ENCODE measurements around the gene ATP2B2. TPM values are rescaled to one million over a fixed set of nuclear protein-coding genes. Genes with fewer than 3 reads are reported as not detected.

The ATP2B2 gene
- total and polyA plus RNA-seq, 2 of the 8 experiments (the other 6 are each of a cell fraction or from before 2014, with no cell fraction given): 0.14 to 1.2 TPM

GRCh38 chr3:10290481-10291176 lies 214.8 kb downstream of the ATP2B2 start:
- no peaks in the 10 kb centered on the region; the same call in 1 of the 2 replicates for H3K79me1 ChIP-seq (ENCODE audit: low read depth, low read length)
- no peak overlapping the region for H3K18ac ChIP-seq (ENCODE audit: extremely low read depth, low read length)
- no peak overlapping the region for H3K27ac ChIP-seq (ENCODE audit: low read depth, low read length)
- H3K4me3 ChIP-seq (ENCODE audit: extremely low read depth in 1 of 4, insufficient read depth in 2 of 4, low read depth in 3 of 4, low read length in 4 of 4): no peak overlapping the region
- no peak overlapping the region for H2BK20ac ChIP-seq (ENCODE audit: low read length)
- H4K5ac ChIP-seq (ENCODE audit: insufficient read length, low read depth, low read length): no peak overlapping the region
- no peaks in the 10 kb centered on the region for H3K79me2 ChIP-seq (ENCODE audit: control insufficient read depth in 1 of 2, insufficient read depth in 2 of 2, low read length in 2 of 2)
- FAIRE-seq (no peak), DNase-seq (ENCODE audit: low read depth in 1 of 2, low spot score in 2 of 2) (no peak)
- H2BK120ac ChIP-seq (replicated peaks; ENCODE audit: low read depth, low read length): no peak overlapping the region
- H3K4ac ChIP-seq (replicated peaks; ENCODE audit: insufficient read length, low read depth, low read length): no peak overlapping the region
- H3K56ac ChIP-seq (replicated peaks; ENCODE audit: insufficient read length, low read depth, low read length): no peak overlapping the region
- ChIA-PET CTCF (ENCODE audit: partially characterized antibody) (interaction anchor here (0.8 to 1.9 kb wide), 10 partner anchors 9 to 180 kb away, joined by 3 to 9 read pairs (median 6); no protein-coding TSS in a partner anchor), POLR2A (ENCODE audit: partially characterized antibody) (interaction anchor here (0.6 to 2.4 kb wide), 11 partner anchors 9 to 510 kb away, joined by 3 to 11 read pairs (median 4); partner anchors contain the start of genes SEC13 and VHL)
- H3K23ac ChIP-seq (ENCODE audit: insufficient read length): no peak overlapping the region
- H3K27me3 ChIP-seq (replicated peaks in 1 of 4; ENCODE audit: control insufficient read depth in 3 of 4, extremely low read depth in 1 of 4, insufficient read depth in 3 of 4, low read length in 3 of 4): no peaks in the 10 kb centered on the region
- 88% methylated on average over 17 of the region's 18 CpGs; no CpG with 5 or more reads in 1 of the 2 experiments for WGBS, 2 experiments (ENCODE audit: extremely low coverage in 1 of 2, insufficient coverage in 1 of 2, insufficient read length in 1 of 2, insufficient replicate concordance in 2 of 2, low coverage in 1 of 2, low lambda C conversion rate in 2 of 2, missing lambda C conversion rate in 1 of 2)
- H2BK15ac ChIP-seq (ENCODE audit: low read length): no peak overlapping the region
- H3K9me3 ChIP-seq (ENCODE audit: insufficient read depth in 2 of 2, low read depth in 1 of 2, low read length in 1 of 2): no peaks in the 10 kb centered on the region
- H2AFZ ChIP-seq (ENCODE audit: low read length): no peak overlapping the region
- peaks cover 0 to 7% (median 4%) of the 10 kb centered on the region in 4 experiments; a peak in 6 of 7 replicates for H3K4me1 ChIP-seq (replicated peaks in 1 of 4; ENCODE audit: control insufficient read depth in 3 of 4, insufficient read depth in 4 of 4, low read length in 3 of 4)
- peaks cover 0 to 4% (median 2%) of the 10 kb centered on the region in 4 experiments; a peak in 5 of 8 replicates for H3K36me3 ChIP-seq (ENCODE audit: control insufficient read depth in 2 of 4, insufficient read depth in 4 of 4, low read length in 3 of 4)
- no peak overlapping the region for H4K91ac ChIP-seq (replicated peaks; ENCODE audit: insufficient read length, low read length)
- no peak overlapping the region for H2BK12ac ChIP-seq (ENCODE audit: low read depth, low read length)
- no peak overlapping the region for H3K14ac ChIP-seq (ENCODE audit: insufficient read length)
- H3K4me2 ChIP-seq (ENCODE audit: insufficient read depth in 1 of 2, low read depth in 2 of 2, low read length in 2 of 2): no peak overlapping the region
- H3K23me2 ChIP-seq (ENCODE audit: low read depth, low read length): no peaks in the 10 kb centered on the region
- no peak overlapping the region; the same call in 1 of the 2 replicates for H2BK5ac ChIP-seq (ENCODE audit: low read depth, low read length)
- H2AK5ac ChIP-seq (ENCODE audit: low read depth, low read length): no peak overlapping the region
- 0 out of 7 replicates have a peak overlapping the region, but pooled peaks of 1 of the 4 experiments have one; percentile 18 for H3K9ac ChIP-seq (replicated peaks in 1 of 4; ENCODE audit: extremely low read depth in 1 of 4, low read depth in 3 of 4, low read length in 3 of 4)
- no peak overlapping the region for H4K8ac ChIP-seq (ENCODE audit: extremely low read depth, insufficient read depth, low read length)
- H4K20me1 ChIP-seq (replicated peaks in 1 of 2; ENCODE audit: control insufficient read depth in 1 of 2, insufficient read depth in 2 of 2, low read length in 2 of 2): peaks cover 0 to 2% of the 10 kb centered on the region in 2 experiments
- no peak for TF ChIP-seq RXRA (IDR thresholded peaks at IDR 0.05; ENCODE audit: insufficient read depth, low read depth, low read length)
- no peak; the same call in 1 of the 2 replicates for TF ChIP-seq POLR2AphosphoS5 (IDR thresholded peaks at IDR 0.05; ENCODE audit: low read depth, low read length)
- TF ChIP-seq RAD21 (IDR thresholded peaks at IDR 0.05 in 1 of 2, conservative IDR thresholded peaks at IDR 0.05 in 1 of 2; ENCODE audit: low read depth in 2 of 2, low read length in 2 of 2): no peak
- no peak for TF ChIP-seq POU5F1 (IDR thresholded peaks at IDR 0.05; ENCODE audit: low read depth, low read length)
- TF ChIP-seq CREB1 (IDR thresholded peaks at IDR 0.05): no peak
- no peak for TF ChIP-seq GABPA (IDR thresholded peaks at IDR 0.05; ENCODE audit: borderline replicate concordance, insufficient read depth, low read length)
- no peak for TF ChIP-seq NRF1 (IDR thresholded peaks at IDR 0.05; ENCODE audit: low read depth, low read length)
- TF ChIP-seq SUZ12 (IDR thresholded peaks at IDR 0.05; ENCODE audit: low read length): no peak
- no peak for TF ChIP-seq MAX (IDR thresholded peaks at IDR 0.05)
- TF ChIP-seq TEAD4 (IDR thresholded peaks at IDR 0.05; ENCODE audit: low read depth, low read length): no peak
- no peak for TF ChIP-seq JUN (IDR thresholded peaks at IDR 0.05; ENCODE audit: low read depth, low read length)
- TF ChIP-seq SP2 (IDR thresholded peaks at IDR 0.05; ENCODE audit: low read length): no peak

All from H1 (cell line).